Ammon's horn (tissue), 1 donor: ENCODE results near the gene FNIP2.

ENCODE experiments used
- DNase-seq: peaks from one replicate; pipeline ENCODE4 v3.0.0-alpha.2; 2016; ENCODE audit warnings: low spot score

FNIP2 gene

DNA sequence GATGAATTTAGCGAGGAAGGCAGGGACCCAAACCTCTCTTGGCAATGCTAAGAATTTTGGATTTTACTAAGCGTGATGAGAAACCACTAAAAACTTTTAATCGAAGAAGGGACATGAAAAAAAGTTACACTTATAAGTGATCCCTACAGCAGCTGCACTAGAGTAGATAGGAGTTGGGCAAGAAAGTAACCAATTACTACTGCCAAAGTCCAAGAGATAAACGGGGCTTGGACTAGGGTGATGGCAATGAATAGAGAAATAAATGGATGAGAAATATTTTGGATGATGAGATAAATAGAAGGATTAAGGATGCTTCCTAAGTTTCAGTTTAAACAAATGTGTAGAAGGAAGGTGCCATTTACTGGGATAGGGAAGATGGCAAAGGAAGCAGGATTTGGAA is 6.3 kb upstream of the FNIP2 start:
- DNase-seq: no peak

DNA sequence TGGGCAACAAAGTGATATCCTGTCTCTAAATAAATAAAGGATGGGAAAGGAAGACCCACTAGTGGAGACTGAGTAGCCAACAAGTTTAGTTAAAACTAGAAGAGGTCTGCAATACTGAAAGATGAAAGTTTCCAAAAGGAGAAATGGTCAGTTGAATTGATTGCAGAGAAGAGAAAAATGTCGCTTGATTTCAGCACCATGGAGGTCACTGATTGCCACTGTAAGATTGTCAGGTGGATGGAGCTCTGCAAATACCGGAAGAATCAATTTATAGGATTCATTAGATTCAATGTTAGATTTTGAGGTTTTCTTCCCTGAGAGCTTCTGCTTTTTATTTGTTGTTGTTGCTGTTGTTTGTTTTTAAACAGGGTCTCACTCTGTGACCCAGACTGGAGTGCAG is 5.4 kb upstream of the FNIP2 start:
- no peak for DNase-seq

DNA sequence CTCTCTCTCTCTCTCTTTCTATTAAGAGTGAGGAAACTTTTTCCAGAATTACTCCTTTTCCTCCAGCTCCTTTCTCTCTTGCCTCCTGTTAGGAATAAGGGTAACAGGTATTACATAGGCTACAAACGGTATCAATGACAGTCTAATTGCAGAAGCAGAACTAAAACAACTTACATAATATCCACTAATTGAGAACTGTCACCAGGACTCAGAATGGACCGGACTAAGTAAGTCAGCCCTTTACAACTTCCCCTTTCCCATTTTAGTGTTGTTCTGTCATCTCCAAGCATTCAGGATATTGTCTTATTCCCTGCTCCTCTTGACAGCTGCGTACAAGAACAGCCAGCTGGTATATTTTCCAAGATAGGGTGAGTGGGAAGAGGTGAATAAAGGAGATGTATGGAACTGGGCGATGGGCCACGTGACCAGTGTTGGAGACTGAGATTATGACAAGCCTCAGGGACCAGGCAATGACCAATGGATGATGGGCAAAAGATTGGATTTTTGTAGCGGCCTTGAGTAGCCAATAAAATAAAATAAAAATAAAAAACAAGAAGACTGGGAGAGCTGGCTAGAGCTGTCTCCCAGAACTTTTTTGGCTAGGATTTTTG is 2.3 kb upstream of the FNIP2 start:
- DNase-seq: no peak

GRCh38 chr4:158767451-158767850 is 1.4 kb upstream of the FNIP2 start:
- no peak for DNase-seq

DNA sequence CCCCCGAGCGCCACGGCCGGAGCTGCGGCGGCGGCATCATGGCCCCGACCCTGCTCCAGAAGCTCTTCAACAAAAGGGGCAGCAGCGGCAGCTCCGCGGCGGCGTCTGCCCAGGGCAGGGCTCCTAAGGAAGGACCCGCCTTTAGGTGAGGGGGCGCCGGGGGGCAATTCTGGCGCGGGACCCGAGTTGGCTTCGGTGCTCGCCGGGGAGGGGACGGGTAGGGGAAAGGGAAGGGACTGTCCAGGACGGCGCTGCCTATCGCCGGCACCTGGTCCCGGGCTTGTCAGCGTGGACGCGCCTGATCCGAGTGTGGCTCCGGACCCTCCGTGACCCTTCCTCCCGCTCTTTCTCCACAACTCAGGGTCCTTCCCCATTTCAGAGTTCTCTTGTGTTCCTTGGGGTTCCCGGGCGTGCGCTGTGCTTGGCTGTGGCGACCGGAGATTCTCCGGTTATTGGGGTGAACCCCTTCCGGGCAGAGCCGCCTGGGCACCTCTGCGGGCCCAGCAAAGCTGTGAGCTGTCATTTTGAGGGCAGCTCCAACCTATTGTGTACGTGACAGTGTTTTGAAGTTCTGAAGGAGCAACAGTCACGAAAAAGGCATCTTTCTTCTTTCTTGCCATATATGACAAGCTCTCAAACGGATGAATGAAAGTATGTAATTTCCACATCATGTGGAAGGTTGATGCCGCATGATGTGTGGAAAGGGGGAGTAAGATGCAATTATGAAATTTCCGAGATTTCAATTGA is 522 bp downstream of the FNIP2 start:
- peak; percentile 33 for DNase-seq

DNA sequence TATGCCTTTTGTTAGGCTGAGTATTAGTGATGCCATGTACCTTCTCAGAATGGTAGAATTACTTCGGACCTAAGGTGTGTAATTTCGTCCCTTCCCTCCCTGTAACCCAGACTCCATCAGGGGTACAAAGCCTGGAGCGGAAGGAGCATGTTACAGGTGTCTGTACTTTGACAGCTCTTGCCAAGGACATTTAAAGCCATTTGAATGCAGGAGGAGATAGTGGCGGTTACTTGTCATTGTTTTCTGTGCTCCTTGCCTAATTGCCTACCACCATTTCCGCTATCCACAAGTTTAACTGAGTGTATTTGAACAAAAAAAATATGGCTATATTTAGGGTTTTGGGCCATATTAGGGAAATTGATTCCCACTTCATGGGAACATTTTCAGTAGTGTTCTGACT is 1.8 kb downstream of the FNIP2 start:
- no peak for DNase-seq

DNA sequence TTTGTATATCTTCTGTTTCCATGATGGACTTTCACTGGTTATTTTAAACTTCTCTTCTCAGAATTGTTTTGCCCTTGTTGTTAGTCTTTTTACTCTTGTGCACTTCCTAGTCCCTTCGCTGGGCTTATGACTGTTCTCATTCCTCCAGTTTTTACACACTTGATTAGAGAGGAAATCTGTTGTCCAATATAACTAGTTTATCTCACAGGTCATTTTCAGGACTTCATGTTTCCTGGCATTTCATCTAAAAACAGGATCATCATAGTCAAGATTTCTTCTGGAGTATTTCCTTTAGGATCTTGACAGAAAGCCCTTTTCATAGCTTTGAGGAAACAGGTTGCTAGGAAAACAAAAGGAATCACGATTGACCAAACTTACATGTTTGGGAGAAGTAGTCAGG is 3.0 kb downstream of the FNIP2 start:
- no peak for DNase-seq

DNA sequence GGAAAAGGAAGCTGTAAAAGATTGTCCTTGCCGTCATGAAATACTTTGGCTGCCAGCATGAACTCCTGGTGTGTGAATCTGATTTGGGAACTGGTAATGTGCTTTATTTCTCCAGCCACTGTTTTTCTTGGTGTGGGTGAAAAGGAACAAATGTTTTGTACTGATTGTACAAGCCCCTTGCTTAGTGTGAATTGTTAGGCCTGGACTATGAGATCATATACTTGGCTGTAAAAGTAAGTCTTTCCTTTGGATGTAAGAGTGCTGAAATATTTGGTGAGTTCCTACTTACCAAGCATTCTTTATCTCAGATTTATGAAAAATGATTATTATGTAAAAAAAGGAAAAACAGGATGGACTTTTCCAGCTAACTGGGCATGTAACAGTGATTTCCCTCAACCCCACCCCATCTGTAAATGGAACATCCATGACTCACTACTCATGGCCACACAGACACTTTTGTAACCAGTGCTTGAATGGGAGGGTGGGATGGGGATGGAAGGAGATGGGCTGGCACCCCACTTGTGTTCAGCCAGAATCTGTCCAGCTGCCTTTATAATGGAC is 6.3 kb downstream of the FNIP2 start:
- peak; percentile 89 for DNase-seq

DNA sequence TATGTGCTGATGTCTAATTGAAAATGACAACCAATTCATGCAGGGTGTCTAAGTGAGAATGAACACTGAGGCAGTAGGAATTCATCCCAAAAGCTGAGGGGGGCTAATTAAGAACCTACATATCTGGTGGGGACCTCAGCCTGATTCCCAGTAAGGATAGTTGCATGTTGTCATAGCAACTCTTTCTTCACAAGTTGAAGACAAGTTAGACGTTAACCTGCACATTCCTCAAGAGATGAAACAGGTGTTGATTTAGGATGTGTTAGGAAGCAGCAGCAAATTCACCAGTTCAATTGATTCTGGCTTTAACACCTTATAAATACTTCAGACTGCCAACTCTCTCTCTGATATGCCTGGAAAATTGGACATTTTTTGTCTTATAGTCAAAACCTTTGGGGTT is 7.3 kb downstream of the FNIP2 start:
- DNase-seq: no peak

- DNase-seq: no peak
Observed at GRCh38 chr4:158777423-158778155, 8.8 kb downstream of the FNIP2 start.

GRCh38 chr4:158778156-158778711 is 9.4 kb downstream of the FNIP2 start:
- no peak for DNase-seq

DNA sequence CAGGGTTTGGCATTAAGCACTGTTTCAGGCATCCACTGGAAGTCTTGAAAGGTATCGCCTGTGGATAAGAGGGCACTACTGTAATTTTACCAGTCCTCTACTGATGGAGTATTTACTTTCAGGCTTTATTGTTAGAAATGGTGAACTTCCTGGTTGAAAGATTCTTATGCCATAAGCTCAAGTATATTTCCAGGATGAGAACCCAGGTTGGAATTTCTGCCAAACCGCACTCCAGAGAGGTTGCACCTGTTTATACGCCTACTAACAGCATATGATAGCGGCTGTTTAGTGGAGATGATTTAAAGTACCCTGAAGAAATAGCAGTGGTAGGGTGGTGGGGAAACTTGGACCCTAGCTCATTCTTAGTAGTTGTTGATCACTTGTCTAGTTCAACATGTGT is 9.9 kb downstream of the FNIP2 start:
- no peak for DNase-seq

GRCh38 chr4:158781963-158782362 is 13.1 kb downstream of the FNIP2 start:
- no peak for DNase-seq

DNA sequence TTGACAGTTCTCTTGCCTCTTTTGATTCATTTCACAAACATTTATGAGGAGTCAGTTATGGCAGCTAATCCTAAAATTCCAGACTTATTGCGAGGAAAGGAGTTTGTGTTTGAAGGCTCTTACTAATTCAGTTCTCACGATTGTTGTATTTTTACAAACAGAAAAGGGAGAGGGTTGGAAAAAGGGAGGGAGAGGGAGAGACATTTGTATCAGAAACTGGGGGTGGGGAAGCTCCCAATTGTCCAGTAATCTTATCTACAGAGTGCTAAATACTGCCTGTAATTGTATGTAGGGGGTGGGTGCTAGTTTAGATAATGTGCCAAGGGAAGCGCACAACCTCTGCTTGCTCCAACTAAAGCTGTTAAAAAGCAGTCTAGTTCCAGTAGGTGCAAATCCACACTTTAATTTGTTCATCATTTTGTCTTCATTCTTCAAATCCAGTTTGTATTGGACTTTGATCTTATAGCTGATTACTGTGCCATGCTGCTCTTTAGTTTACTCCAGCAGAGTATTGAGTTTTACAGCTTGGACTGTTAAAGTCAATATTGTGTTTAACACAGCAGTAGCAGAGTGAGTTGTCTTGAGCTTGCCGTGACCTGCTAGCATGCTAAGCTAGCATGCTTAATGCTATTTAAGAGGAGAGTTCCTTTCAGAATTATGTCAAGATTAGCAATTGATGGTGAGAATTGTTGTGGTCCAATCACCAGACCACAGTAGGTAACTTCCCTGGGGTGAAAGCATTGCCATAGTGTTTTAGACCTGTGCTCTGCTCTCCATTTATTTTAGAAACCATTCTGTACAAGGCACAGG is 13.9 kb downstream of the FNIP2 start:
- DNase-seq: no peak

- no peak for DNase-seq
Observed at GRCh38 chr4:158783785-158784184, 15.0 kb downstream of the FNIP2 start.

GRCh38 chr4:158785718-158786117 is 16.9 kb downstream of the FNIP2 start:
- DNase-seq: no peak

DNA sequence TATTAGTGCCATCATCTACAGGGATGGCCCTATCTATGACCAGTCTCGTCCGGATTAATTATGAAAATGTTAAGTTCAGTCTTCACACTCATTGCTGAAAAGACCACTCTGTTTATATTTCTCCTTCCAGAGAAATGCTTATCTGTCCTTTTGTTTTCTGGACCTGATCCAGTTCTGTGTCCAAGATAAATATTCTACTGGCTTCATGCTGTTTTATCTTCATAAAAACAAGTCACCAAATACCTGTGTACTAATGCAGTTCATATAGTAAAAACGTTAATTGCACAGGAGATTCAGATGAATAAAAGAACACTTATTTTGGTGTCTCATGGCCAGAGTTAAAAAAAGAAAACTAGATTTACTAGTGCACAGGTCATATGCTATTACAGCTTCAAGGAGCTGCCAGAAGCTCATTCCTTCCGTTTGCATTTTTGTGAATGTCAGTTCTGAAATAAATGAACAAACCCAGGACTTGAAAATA is 17.3 kb downstream of the FNIP2 start:
- DNase-seq: no peak

GRCh38 chr4:158786955-158787354 is 18.1 kb downstream of the FNIP2 start:
- DNase-seq: no peak

DNA sequence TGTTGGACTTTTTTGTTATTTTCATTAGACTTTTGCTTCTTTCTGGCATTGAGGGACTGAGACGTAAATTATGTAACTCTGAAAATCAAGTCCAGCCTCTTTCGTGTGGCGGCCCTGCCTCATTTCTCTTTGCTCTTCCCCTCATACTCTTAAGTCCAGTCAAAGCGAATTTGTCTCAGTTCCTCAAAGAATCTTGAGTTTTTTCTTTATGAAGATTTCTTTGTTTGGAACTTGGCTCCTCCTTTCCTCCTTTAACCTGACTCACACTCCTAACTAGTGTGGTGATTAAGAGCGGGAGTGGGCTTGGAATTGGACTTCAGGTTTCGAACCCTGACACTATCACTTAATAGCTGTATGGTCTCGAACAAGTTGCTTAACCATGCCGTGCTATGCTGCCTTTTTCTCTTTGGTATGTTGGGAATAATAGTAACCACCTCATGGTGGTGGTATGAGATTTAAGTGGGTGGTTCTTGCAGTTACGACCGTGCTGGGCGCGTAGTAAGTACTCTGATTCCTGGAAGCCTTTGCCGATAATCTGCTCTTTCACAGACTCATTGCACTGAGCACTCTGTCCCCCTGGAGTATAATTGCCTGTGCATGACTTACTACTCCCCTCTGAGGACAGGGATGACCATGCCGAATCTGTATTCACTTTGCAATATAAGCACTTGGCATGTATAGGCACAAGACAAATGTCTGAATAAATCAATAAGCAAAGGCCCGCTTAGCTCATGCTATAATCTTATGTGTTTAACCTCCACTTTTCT is 19.1 kb downstream of the FNIP2 start:
- no peak for DNase-seq

DNA sequence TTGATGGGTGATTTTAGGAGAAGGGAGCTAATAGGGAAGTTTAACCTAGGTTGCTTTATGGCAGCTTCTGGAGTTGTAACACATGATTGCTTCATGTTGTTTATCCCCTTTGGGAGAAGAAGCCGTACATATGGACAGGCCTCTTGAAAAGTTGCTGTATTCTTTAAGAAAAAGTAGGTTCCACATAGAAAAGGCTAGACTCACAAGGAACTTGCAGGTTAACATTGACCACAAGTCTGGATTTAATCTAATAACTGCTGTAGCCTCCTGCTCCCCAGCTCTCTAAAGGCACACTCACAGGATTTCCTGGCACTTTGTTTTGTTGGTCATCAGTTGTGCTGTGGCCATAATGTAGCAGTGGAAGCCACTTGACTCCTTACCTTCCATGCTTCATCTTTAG is 19.7 kb downstream of the FNIP2 start:
- DNase-seq: no peak

DNA sequence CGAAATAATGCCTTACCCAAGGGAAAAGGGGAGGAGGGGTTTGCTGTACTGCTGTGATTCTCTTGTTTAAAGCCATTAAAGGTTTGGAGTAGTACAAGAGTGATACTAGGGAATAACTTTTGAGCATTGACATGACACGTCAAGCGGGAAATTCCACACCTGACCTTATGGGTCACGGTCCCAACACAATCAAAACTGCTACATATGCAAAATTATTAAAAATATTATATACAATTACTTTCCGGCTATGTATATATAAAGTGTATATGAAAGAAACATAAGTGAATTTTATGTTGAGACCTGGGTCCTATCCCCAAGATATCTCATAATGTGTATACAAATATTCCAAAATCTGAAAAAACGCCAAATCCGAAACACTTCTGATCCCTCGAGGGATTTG is 21.0 kb downstream of the FNIP2 start:
- DNase-seq: no peak
